Activated CD8-positive, alpha-beta T cell treated with anti-CD3 and anti-CD28 coated beads for 36 hours (primary cell): ENCODE measurements around the gene NUDT17. TPM values are rescaled to one million over a fixed set of nuclear protein-coding genes. Genes with fewer than 3 reads are reported as not detected.

ENCODE experiments used
- ATAC-seq: fragments of 200-7000 bp; cut with Tn5 transposase; one replicate; pipeline ENCODE4 v1.10.0; 2021; ENCODE audit warnings: mild to moderate bottlenecking, moderate library complexity
- CTCF ChIA-PET: fragments of 350-600 bp; sonication (Branson Sonifier 250); formaldehyde crosslinking; loops from one replicate; lab custom pipeline; 2021; ENCODE audit warnings: antibody characterized with exemption; lab: Charles Lee
- POLR2A ChIA-PET: fragments of 350-600 bp; sonication (Branson Sonifier 250); formaldehyde crosslinking; loops from one replicate; lab custom pipeline; 2021; ENCODE audit warnings: antibody characterized with exemption; lab: Charles Lee
- DNase-seq: peaks from one replicate; pipeline ENCODE4 v3.0.0-alpha.2; 2020
- H3K27ac Mint-ChIP-seq: one replicate; pipeline ENCODE4 v1.8.0; 2021; ENCODE audit warnings: mild to moderate bottlenecking, mixed read lengths
- H3K27me3 Mint-ChIP-seq: one replicate; pipeline ENCODE4 v1.8.0; 2021; ENCODE audit warnings: mixed read lengths
- H3K36me3 Mint-ChIP-seq: one replicate; pipeline ENCODE4 v1.8.0; 2021; ENCODE audit warnings: low read depth, mixed read lengths
- H3K4me1 Mint-ChIP-seq: one replicate; pipeline ENCODE4 v1.8.0; 2021; ENCODE audit warnings: low read depth, mixed read lengths
- H3K4me3 Mint-ChIP-seq: one replicate; pipeline ENCODE4 v1.8.0; 2021; ENCODE audit warnings: mild to moderate bottlenecking, moderate library complexity, mixed read lengths
- H3K9me3 Mint-ChIP-seq: one replicate; pipeline ENCODE4 v1.8.0; 2021; ENCODE audit warnings: mixed read lengths
- CTCF ChIP-seq: fragments of 200-600 bp; IDR thresholded peaks from one replicate; pipeline ENCODE4 v1.8.0; 2022; ENCODE audit warnings: antibody characterized with exemption, mild to moderate bottlenecking
- intact Hi-C: fragments of 100-400 bp; cut with micrococcal nuclease; formaldehyde crosslinking; loops from one replicate; pipeline ENCODE4 v1.10.0; 2022
- total RNA-seq, 2 experiments: library from RNA; stranded (reverse); gene quantifications; one replicate each; pipeline ENCODE4 v1.2.3, GENCODE V29; 2021

NUDT17 gene
- total RNA-seq, 2 experiments from 2014 or later: 3.0 to 3.3 TPM

DNA sequence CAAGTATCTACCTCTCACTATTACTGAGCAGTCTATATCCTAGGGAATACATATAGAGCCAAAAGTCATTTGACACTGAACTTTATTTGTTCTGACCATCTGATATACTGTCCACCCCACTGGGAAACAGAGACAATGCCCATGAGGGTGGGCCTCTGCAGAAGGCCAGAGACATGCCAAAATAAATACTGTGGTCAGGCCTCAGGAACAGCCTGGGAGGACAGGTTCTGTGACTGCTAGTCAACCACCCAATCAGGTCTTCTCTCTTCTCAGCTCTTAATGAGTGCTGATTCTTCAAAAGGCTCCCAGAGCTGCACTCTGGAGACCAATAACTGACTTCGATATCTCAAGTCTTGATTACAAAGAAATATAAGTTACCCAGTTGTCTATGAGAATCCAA, 45.7 kb downstream of the NUDT17 start:
- intact Hi-C loops: no loop called here
- Mint-ChIP-seq H3K27ac (no peak overlapping the region), H3K27me3 (peaks cover 1% of the 10 kb centered on the region), H3K4me3 (no peak overlapping the region), H3K36me3 (no peaks in the 10 kb centered on the region), H3K9me3 (no peaks in the 10 kb centered on the region), H3K4me1 (peaks cover 6% of the 10 kb centered on the region)
- ChIA-PET POLR2A (interaction anchor here (1.0 kb wide), 1 partner anchor 32 kb away, joined by 3 read pairs; the partner anchor contains the start of gene PIAS3), CTCF (interaction anchor here (0.9 to 3.6 kb wide), 29 partner anchors 9 to 141 kb away, joined by 3 to 43 read pairs (median 6); partner anchors contain the start of genes ITGA10, NUDT17, PEX11B and RBM8A)
- ATAC-seq (no peak), DNase-seq (no peak)
- no peak for TF ChIP-seq CTCF

- H3K4me1 Mint-ChIP-seq: peaks cover under 1% of the 10 kb centered on the region
Observed at GRCh38 chr1:145891587-145892485, 46.4 kb downstream of the NUDT17 start.

DNA sequence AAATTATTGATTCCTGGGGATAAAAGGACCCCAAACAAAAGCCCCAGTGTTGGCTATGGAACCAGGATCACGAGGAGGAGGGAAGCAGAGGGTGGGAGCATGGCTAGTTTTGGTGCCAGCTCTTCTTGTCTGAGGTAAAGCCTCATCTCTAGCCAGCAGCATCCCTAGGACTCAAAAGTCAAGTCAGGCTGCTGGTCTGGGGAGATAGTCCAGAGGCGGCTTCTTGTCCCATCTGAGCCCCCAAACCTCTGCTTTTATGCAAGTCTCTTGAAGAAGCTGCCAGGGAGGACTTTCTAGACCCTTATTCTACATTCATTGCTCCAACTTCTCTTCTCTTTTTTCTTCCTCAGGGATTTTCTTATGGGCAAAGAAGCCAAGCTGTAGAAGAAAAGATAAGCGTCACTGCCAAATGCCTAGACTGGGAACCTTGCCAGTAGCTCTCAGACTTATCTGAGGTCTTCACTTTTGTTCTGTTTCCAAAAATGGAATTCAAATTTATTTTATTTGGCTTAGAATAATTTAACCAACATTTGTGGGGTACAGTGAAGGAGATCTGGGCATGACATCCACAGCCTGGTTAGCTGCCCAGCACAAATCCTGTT, 47.2 kb downstream of the NUDT17 start:
- no peak for TF ChIP-seq CTCF
- Mint-ChIP-seq H3K27me3 (no peaks in the 10 kb centered on the region), H3K4me3 (no peak overlapping the region), H3K4me1 (no peaks in the 10 kb centered on the region), H3K27ac (no peak overlapping the region), H3K9me3 (no peaks in the 10 kb centered on the region), H3K36me3 (no peaks in the 10 kb centered on the region)
- ATAC-seq (no peak), DNase-seq (no peak)
- intact Hi-C loops: no loop called here
- POLR2A ChIA-PET: interaction anchor here (1.3 kb wide), 1 partner anchor 46 kb away, joined by 3 read pairs; no protein-coding TSS in a partner anchor
- CTCF ChIA-PET: interaction anchor here (1.0 to 3.6 kb wide), 26 partner anchors 8 to 140 kb away, joined by 3 to 43 read pairs (median 6); partner anchors contain the start of genes ITGA10, NUDT17 and PEX11B

More at GRCh38 chr1:145891587-145892485, 46.4 kb downstream of the NUDT17 start:
- intact Hi-C loops: no loop called here
- ATAC-seq (peak; percentile 84), DNase-seq (peak; percentile 77)
- Mint-ChIP-seq H3K27ac (no peak overlapping the region), H3K36me3 (no peaks in the 10 kb centered on the region), H3K9me3 (no peaks in the 10 kb centered on the region), H3K4me3 (no peak overlapping the region), H3K27me3 (peaks cover under 1% of the 10 kb centered on the region)
- CTCF ChIA-PET: interaction anchor here (0.7 to 3.6 kb wide), 35 partner anchors 9 to 141 kb away, joined by 3 to 43 read pairs (median 5); partner anchors contain the start of genes ITGA10, NUDT17, PEX11B and RBM8A
- POLR2A ChIA-PET: interaction anchor here (1.0 to 1.3 kb wide), 2 partner anchors 33 to 45 kb away, joined by 3 read pairs; partner anchors contain the start of gene PIAS3
- TF ChIP-seq CTCF: peak; percentile 86

DNA sequence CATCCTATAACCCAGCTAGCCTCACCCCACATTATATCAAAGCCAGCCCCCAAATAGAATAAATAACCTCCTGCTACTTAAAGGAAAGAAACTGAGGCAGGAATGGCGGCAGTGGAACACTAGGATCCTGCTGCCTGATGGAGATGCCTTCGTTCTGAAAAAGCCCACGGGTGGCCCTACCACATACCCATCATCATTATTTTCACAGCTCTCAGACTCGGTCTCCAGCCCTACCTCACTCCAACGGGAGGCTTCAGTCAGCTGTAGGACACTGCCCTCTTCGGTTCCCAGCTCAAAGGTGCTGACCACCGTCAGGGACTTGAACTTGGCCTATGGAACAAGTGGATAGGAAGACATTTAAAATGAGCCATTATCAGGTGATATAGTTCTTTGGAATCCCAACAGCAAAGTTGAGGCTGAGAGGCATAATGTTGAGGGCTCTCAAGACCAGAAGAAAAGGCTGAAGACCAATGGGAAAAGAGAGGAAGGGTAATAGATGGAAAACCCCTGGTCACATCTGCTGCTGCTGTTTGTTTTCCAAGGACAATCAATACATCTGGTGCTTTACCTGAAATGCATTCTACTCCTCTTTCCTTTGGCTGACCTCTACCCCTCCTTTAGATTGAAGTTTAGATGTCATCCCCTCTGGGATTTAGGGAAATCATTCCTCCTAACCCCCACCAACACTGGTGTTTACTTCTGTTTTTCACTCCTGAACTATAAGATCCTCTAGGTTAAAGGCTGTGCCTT, 48.1 kb downstream of the NUDT17 start:
- DNase-seq (no peak), ATAC-seq (no peak)
- Mint-ChIP-seq H3K27ac (no peak overlapping the region), H3K36me3 (no peaks in the 10 kb centered on the region), H3K9me3 (no peaks in the 10 kb centered on the region), H3K4me1 (no peaks in the 10 kb centered on the region), H3K4me3 (no peak overlapping the region), H3K27me3 (no peaks in the 10 kb centered on the region)
- no peak for TF ChIP-seq CTCF
- intact Hi-C loops: no loop called here
- POLR2A ChIA-PET: no interaction called here
- CTCF ChIA-PET: interaction anchor here (1.7 to 3.6 kb wide), 10 partner anchors 13 to 124 kb away, joined by 3 to 43 read pairs (median 20); partner anchors contain the start of genes ITGA10 and NUDT17
